B cell (primary cell): ENCODE results near the gene KANSL1L.

Experiments
- EZH2 ChIP-seq: IDR thresholded peaks from 2 replicates; pipeline ENCODE4 v1.6.1; 2012; ENCODE audit warnings: borderline replicate concordance, low read depth, mild to moderate bottlenecking, moderate library complexity, low read length; ENCODE audit not compliant: insufficient read depth, poor library complexity, severe bottlenecking
- TF ChIP-seq, protein P1 (sequence below): fragments of 200-600 bp; IDR thresholded peaks from one replicate; pipeline ENCODE4 v1.8.0; 2022; ENCODE audit warnings: antibody characterized with exemption, mild to moderate bottlenecking

DNA sequence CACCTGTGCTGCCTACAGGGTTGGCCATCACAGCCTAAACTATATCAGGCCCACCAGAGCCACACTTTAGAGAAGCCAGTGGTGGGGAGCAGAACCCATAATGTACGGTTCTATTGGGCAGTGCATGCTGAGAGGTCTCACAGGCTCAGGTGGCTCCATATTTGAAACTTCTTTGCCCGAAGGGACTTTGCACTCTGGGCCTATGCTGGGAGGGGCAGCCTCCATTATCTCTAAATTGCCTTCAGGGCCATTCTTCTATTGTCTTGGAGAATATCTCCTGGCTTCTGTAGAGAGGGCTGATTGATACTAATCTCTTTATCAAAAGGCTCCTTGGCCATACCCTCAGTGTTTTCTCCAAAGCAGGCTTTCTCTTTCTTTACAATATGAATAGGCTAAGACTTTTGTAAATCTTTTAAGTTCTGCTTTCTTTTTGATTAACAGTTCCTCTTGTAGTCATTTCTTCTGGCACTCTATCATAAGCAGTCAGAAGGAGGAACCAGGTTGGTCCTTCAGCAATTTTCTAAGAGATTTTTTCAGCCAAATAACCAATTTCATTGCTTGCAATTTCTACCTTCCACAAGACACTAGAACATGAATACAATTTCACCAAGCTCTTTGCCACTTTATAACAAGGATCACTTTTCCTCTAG, 124.2 kb downstream of the KANSL1L start:
- TF ChIP-seq, protein P1, sequence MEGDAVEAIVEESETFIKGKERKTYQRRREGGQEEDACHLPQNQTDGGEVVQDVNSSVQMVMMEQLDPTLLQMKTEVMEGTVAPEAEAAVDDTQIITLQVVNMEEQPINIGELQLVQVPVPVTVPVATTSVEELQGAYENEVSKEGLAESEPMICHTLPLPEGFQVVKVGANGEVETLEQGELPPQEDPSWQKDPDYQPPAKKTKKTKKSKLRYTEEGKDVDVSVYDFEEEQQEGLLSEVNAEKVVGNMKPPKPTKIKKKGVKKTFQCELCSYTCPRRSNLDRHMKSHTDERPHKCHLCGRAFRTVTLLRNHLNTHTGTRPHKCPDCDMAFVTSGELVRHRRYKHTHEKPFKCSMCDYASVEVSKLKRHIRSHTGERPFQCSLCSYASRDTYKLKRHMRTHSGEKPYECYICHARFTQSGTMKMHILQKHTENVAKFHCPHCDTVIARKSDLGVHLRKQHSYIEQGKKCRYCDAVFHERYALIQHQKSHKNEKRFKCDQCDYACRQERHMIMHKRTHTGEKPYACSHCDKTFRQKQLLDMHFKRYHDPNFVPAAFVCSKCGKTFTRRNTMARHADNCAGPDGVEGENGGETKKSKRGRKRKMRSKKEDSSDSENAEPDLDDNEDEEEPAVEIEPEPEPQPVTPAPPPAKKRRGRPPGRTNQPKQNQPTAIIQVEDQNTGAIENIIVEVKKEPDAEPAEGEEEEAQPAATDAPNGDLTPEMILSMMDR, result no peak
- no peak for TF ChIP-seq EZH2
